NK-92 treated with Interleukin-12 subunit alpha and Interleukin-12 subunit beta, amount 100 ng/mL, for 24 hours (cell line): ENCODE data around the gene RBM41.
"Not testable (repeated sequence)": the region's sequence is repeated elsewhere in the genome, so short reads cannot be mapped to it uniquely, and the experiment has no call there.

Experiments used
- DNase-seq: peaks from one replicate; lab custom pipeline; 2025; lab: John Stamatoyannopoulos, UW

The RBM41 gene

GRCh38 chrX:107118322-107119147 lies at the start of gene RBM41:
Gene RBM41 (minus strand): TSS chrX:107118822. CDS start chrX:107118773, 49 bp downstream.
- DNase-seq, result no peak

- no peak for DNase-seq
These were observed 49.6 kb upstream of the RBM41 start for GRCh38 chrX:107168257-107168656.

- DNase-seq, result no peak
These were observed 48.7 kb upstream of the RBM41 start for GRCh38 chrX:107167163-107167921.

- DNase-seq, result not testable (repeated sequence)
These were observed 39.0 kb upstream of the RBM41 start for GRCh38 chrX:107157618-107158017.

GRCh38 chrX:107155621-107156430 lies 37.2 kb upstream of the RBM41 start:
- DNase-seq, result not testable (repeated sequence)

GRCh38 chrX:107154787-107155620 lies 36.4 kb upstream of the RBM41 start:
- no peak for DNase-seq

GRCh38 chrX:107153005-107153404 lies 34.4 kb upstream of the RBM41 start:
- no peak for DNase-seq

GRCh38 chrX:107146670-107147069 lies 28.0 kb upstream of the RBM41 start:
- no peak for DNase-seq

- DNase-seq, result no peak
These were observed 17.3 kb upstream of the RBM41 start for GRCh38 chrX:107135965-107136307.

- no peak for DNase-seq
These were observed 16.7 kb upstream of the RBM41 start for GRCh38 chrX:107135049-107135964.

GRCh38 chrX:107123750-107124149 lies 5.1 kb upstream of the RBM41 start:
- no peak for DNase-seq

GRCh38 chrX:107119283-107119682 lies 661 bp upstream of the RBM41 start:
- DNase-seq, result no peak

GRCh38 chrX:107117993-107118321 lies 665 bp downstream of the RBM41 start:
- no peak for DNase-seq

GRCh38 chrX:107107459-107107858 lies 11.2 kb downstream of the RBM41 start:
- no peak for DNase-seq

GRCh38 chrX:107102980-107103379 lies 15.6 kb downstream of the RBM41 start:
- no peak for DNase-seq

GRCh38 chrX:107076158-107076557 lies 42.5 kb downstream of the RBM41 start:
- DNase-seq, result no peak

- DNase-seq, result not testable (repeated sequence)
These were observed 60.9 kb downstream of the RBM41 start for GRCh38 chrX:107057731-107058130.

GRCh38 chrX:107054978-107055377 lies 63.6 kb downstream of the RBM41 start:
- DNase-seq, result no peak

GRCh38 chrX:107050195-107050709 lies 68.4 kb downstream of the RBM41 start:
- no peak for DNase-seq

- no peak for DNase-seq
These were observed 71.0 kb downstream of the RBM41 start for GRCh38 chrX:107047622-107048021.
